ENCODE results near the gene SMARCD3.

DNA sequence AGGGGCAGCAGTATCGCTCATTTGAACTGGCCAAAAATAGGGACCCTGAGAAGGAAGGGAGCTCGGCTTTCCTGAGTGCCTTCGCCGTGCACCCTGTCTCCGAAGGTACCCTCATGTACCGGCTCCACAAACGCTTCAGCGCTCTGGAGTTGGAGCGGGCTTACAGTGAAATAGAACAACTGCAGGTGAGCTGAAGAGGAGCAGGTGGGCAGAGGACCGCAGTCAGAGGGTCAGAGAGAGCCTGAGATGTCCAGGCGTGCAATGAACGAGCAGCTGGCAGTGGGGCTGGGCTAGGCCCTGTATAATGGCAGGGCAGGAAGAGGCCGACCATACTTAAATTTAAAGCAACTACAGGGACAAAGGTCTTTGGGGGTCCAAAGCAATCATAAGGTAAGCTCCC, 12.1 kb downstream of the SMARCD3 start:
- TF ChIP-seq CTCF (IDR thresholded peaks at IDR 0.05): no peak
- no peak for TF ChIP-seq POLR2AphosphoS5 (IDR thresholded peaks at IDR 0.05)
- TF ChIP-seq POLR2A (IDR thresholded peaks at IDR 0.05): no peak

Measured in prostate gland (tissue), 2 donors.